ENCODE results near the gene SNAPC1. TPM values are rescaled to one million over a fixed set of nuclear protein-coding genes. Genes with fewer than 3 reads are reported as not detected.

The SNAPC1 gene
- total and polyA plus RNA-seq, 10 of the 15 experiments (the other 5 are each of a cell fraction or from before 2014, with no cell fraction given), result 4.5 to 12.0 (median 7.4) TPM

- TF ChIP-seq DPF2 (IDR thresholded peaks at IDR 0.05) (no peak), WRNIP1 (IDR thresholded peaks at IDR 0.05; ENCODE audit: borderline replicate concordance, low read depth, low read length) (no peak), SREBF1 (IDR thresholded peaks at IDR 0.05; ENCODE audit: low read length) (no peak), CBFB (IDR thresholded peaks at IDR 0.05; ENCODE audit: low read depth) (no peak), NR2C1 (IDR thresholded peaks at IDR 0.05) (no peak), RELA (IDR thresholded peaks at IDR 0.05; ENCODE audit: borderline replicate concordance, partially characterized antibody) (no peak), YY1 (IDR thresholded peaks at IDR 0.05; ENCODE audit: low read depth, low read length) (no peak), SMARCA5 (IDR thresholded peaks at IDR 0.05) (no peak), SKIL (IDR thresholded peaks at IDR 0.05; ENCODE audit: low read depth, poor library complexity, severe bottlenecking) (no peak), IRF3 (IDR thresholded peaks at IDR 0.05) (no peak), SIN3A (IDR thresholded peaks at IDR 0.05; ENCODE audit: low read depth, low read length) (no peak), JUNB (IDR thresholded peaks at IDR 0.05) (no peak), BCLAF1 (IDR thresholded peaks at IDR 0.05) (no peak), SP1 (IDR thresholded peaks at IDR 0.05; ENCODE audit: low read depth, low read length) (no peak), FOXM1 (IDR thresholded peaks at IDR 0.05; ENCODE audit: low read depth, low read length) (no peak), TCF7 (IDR thresholded peaks at IDR 0.05; ENCODE audit: borderline replicate concordance) (no peak)
- Histone ChIP-seq H3K4me3 (no peak overlapping the region), H3K9ac (ENCODE audit: control insufficient read depth, insufficient read depth, low read length) (no peak overlapping the region), H3K27ac (ENCODE audit: control insufficient read depth, insufficient read depth) (no peak overlapping the region), H4K20me1 (ENCODE audit: control insufficient read depth, insufficient read depth) (peaks cover 3% of the 10 kb centered on the region; the same call in 1 of the 2 replicates), H3K27me3 (replicated peaks in 1 of 2; ENCODE audit: control insufficient read depth in 2 of 2, insufficient read depth in 2 of 2, low read length in 1 of 2) (no peaks in the 10 kb centered on the region), H3K4me1 (ENCODE audit: control insufficient read depth, insufficient read depth, low read length) (peaks cover 38% of the 10 kb centered on the region), H3K79me2 (ENCODE audit: control insufficient read depth, insufficient read depth, low read length) (peaks cover 93% of the 10 kb centered on the region), H2AFZ (ENCODE audit: control insufficient read depth, low read depth, low read length) (no peak overlapping the region), H3K36me3 (ENCODE audit: control insufficient read depth in 2 of 2, insufficient read depth in 2 of 2, low read length in 1 of 2) (peaks cover under 1 to 9% of the 10 kb centered on the region in 2 experiments; a peak in 2 of 4 replicates), H3K4me2 (ENCODE audit: control insufficient read depth, insufficient read depth) (peak overlapping the region; percentile 53), H3K9me3 (replicated peaks; ENCODE audit: control insufficient read depth, insufficient read depth, low read length) (no peaks in the 10 kb centered on the region)
- FAIRE-seq (no peak), ATAC-seq (no peak), DNase-seq (ENCODE audit: low read depth, low spot score) (no peak)
- ChIA-PET CTCF (interaction anchor here (1.0 to 4.3 kb wide), 6 partner anchors 13 to 121 kb away, joined by 3 to 20 read pairs (median 7); partner anchors contain the start of gene SNAPC1), POLR2A (interaction anchor here (1.0 to 2.8 kb wide), 4 partner anchors 9 to 36 kb away, joined by 3 to 8 read pairs (median 3); no protein-coding TSS in a partner anchor), RAD21 (ENCODE audit: unreplicated experiment) (interaction anchor here (1.0 to 5.1 kb wide), 8 partner anchors 12 to 241 kb away, joined by 3 to 28 read pairs (median 3); no protein-coding TSS in a partner anchor), SMC1A (ENCODE audit: uncharacterized antibody, unreplicated experiment) (interaction anchor here (0.8 to 9.5 kb wide), 16 partner anchors 9 to 239 kb away, joined by 3 to 114 read pairs (median 4); partner anchors contain the start of gene HIF1A)
- intact Hi-C loops (cut with micrococcal nuclease; ENCODE audit: unreplicated experiment), result no loop called here
- WGBS (ENCODE audit: insufficient coverage, insufficient replicate concordance, low lambda C conversion rate, missing lambda C conversion rate), result 18% methylated on average over 1 of the region's 1 CpG
- in situ Hi-C loops (cut with MboI), result no loop called here
- BruUV-seq (replicated peaks), result no TSS peak
Measured at GRCh38 chr14:61716956-61717355, 45.3 kb upstream of the SNAPC1 start.

Data from GM12878 (cell line).